Right renal cortex interstitium (tissue), 3 donors: ENCODE results near the gene MRPS18A. TPM values are rescaled to one million over a fixed set of nuclear protein-coding genes. Genes with fewer than 3 reads are reported as not detected.

Experiments
- DNase-seq, 3 donors: peaks; one replicate each; pipeline ENCODE4 v3.0.0-alpha.2; 2013; ENCODE audit warnings: low read depth in 3 of 3, low spot score in 2 of 3
- polyA plus RNA-seq, 3 donors: library from polyadenylated mRNA; unstranded; fragments of 120-200 nt; gene quantifications; one replicate each; pipeline ENCODE4 v1.2.1, GENCODE V29; 2013; ENCODE audit not compliant: insufficient read length in 3 of 3

The MRPS18A gene
- polyA plus RNA-seq = 10 to 100 TPM; 45.4 to 48.6 (median 48.5) TPM

DNA sequence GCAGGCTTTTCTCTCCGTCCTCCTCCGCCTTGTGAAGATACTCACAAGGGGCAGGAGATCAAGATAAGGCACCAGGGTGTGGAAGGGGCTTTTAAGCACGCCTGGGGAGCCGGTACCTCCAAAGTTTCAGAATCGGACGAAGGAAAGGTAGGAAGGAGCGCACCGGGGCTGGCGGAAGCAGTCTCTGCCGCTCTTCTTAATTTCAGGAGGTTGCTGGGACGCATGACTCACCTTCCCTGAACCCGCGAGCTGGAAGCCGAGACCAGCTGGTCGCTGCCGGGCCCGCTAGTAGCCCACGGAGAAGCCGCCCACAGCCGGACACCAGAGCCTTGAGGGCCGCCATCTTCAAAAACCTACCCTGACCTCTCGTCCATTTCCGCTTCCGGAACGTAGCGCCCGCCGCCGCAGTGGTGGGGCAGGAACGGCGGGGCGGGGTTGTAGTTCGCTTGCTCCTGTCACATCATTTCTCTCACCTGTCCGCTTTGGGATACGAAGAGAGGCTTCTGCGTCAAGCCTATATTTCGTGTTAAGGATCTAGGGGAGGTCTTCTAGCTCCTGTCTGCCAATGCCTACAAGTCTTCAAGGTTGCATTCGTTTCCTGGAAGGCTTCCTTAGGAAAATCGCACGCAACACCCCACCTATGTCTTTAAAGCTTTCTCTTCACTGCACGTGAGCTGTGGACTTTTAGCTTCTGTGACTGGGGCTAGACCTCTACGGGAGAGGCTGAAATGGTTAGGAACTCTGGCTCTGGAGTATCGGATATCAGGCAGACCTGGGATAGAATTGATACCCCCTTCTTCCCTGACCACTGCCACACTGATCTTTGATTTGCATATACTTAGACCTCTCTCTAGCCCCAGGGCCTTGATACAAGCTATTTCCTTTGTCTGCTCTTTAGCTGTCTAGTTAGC is at the start of gene MRPS18A:
TSS of gene MRPS18A (minus strand) at position 355 of the 911 bp plus-strand sequence. CDS start at position 343, 12 bp downstream.
- DNase-seq = no peak

GRCh38 chr6:43736844-43737243 is 49.3 kb upstream of the MRPS18A start:
- DNase-seq = no peak

GRCh38 chr6:43736211-43736786 is 48.7 kb upstream of the MRPS18A start:
- no peak for DNase-seq

DNA sequence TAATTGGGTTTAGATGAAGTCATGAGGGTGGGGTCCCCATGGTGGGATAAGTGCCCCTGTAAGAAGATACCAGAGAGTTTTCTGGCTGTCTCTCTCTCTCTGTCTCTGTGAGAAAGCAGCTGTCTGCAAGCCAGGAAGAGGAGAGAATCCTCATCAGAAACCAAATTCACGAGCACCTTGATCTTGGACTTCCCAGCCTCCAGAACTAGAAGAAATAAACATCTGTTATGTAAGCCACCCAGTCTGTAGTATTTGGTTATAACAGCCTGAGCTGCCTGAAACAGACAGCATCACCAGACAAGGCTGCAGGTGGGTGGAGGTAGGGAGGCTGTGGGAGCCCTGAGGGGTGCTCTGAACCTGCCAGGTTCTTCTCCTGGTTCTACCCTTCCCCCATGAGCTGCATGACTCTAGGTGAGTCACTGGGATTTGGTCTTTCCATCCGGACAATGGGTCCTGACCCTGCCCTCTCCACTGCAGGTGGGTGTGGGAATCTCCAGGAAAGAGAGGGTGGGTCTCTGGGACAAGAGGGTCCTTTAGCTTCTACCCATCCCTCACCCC is 48.1 kb upstream of the MRPS18A start:
- DNase-seq = no peak

- no peak for DNase-seq
Measured at GRCh38 chr6:43734294-43734665, 46.7 kb upstream of the MRPS18A start.

- no peak for DNase-seq
Measured at GRCh38 chr6:43733471-43734293, 46.1 kb upstream of the MRPS18A start.

DNA sequence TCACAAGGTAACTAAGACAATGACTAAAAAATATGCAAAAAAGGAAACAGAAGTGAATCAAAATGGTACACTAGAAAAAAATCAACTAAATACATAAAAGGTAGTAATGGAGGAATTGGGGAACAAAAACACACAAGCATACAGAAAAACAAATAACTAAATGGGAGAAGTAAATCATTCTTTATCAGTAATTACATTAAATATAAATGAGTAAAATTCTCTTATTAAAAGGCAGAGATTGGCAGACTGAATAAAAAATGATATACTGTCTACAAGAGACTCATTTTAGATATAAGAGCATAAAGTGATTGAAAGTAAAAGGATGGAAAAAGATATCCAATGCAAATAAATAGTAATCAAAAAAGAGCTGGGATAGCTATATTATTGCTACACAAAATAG is 43.0 kb upstream of the MRPS18A start:
- DNase-seq = no peak

- no peak for DNase-seq
Measured at GRCh38 chr6:43729537-43729936, 41.9 kb upstream of the MRPS18A start.

- no peak for DNase-seq
Measured at GRCh38 chr6:43728586-43728985, 41.0 kb upstream of the MRPS18A start.

GRCh38 chr6:43727634-43728033 is 40.0 kb upstream of the MRPS18A start:
- DNase-seq = no peak

DNA sequence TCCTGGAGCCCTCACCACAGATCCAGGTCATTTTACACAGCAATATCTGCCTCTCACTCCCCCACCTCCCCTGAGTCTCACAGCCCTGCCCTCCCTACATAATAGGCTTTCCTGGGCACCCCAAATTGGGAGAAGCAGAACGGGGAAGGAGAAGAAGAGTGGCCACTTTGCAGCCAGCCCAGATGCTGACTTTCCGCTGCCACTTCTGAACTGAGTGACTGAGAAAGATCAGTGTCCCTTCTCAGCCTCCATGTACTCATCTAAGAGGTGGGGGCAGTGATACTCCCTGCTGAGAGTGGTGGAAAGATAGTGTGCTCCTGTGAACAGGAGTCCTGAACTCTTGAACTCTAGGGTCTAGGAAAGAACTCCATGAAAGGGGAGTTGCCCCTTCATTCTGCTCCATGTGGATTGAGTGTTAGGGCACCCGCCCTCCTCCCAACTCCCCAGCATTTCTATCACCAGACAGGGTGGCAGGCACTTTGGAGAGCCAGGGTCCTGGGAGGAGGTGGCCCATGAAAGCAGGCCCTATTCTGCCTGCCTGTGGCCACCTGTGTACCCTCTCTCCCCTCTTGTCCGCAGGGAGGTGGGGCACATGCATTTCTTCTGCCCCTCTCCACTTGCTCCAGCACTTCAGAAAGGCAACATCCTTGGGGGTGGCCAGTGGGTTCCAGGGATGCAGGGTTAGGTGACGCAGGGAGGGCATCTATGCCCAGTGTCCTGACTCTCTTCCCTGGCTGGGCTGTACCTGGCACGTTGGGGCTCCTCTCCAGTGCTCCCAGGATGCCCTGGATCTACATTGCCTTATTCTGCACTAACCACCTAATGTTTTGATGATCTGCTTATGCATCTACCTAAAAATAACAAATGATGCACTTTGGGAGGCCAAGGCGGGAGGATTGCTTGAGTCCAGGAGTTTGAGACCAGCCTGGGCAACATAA is 38.3 kb upstream of the MRPS18A start:
- no peak for DNase-seq

DNA sequence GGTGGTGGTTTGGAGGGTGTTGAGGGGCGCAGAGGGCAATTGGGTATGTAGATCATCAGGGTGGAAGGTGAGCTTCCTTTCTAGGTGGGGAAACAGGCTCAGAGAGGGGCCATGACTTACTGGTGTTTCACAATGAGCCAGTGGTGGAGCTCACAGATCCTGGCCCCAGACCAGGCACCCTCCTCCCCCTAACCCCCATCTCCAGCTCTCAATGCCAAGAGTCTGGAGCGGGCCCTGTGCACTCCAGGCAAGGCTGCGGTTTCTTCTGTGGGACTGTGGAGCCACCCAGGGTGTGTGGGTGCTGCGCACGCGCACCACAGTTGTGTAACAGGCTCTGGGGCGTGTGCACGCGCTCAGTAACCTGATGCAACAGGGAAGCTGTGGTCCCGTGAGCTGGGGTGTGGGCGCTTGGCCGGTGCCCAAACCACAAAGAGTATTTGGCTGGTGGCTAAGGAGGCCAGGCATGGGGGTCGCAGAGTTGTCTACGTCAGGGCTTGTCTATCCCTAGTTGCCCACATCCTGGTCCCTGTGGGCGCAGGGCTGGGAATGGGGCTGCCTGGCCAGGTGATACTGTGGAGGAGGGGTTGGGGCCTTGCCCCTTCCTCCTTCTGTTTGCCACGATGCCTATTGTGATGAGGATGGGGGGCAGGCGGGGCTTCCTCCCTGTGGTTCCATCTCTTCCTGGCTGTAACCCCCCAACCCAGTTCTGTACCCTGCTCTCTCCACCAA is 37.5 kb upstream of the MRPS18A start:
- no peak for DNase-seq

DNA sequence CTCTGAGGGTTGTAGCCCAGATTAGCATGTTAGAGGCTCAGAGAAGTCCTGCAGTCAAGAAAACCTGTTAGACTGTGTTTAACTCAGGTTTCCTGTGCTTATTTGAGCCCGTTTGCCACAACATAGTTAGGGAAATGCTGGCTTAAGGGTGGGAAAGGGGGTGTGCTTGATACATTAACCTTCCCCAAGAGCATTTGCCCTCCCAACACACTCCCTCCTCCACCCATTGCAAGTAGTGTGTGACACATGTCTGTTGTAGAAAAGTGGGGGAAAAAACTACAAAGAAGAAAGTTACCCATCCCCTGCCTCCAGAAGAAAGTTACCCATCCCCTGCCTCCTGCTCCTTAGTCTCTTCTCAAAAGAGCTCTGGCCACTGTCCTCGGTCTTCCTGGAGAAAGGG is 36.8 kb upstream of the MRPS18A start:
- no peak for DNase-seq

DNA sequence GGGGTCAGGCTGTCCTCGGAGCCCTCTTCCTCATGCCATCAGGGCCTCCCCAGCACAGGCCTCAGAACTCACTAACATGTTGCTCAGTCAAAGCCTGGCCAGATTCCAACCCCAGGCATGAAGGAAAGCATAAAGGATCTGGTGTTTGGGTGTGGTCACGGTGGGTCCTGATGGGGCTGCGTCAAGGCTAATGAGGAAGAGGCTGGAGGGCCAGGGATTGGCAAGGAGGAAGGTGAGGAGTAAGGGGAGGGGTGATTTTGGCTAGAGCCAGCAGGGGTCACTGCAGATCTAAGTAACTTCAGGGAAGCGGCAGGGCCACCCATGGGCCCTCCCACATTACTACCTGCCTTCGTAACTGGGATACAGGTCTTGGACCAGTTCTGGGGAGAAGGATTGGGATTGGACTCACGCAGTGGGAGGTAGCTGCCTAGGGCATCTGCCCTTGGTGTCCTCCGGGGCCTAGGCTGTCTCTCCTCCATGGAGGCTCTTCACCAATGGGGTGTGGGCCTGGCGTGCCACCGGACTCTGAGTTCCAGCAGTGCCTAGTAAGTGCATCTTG is 36.2 kb upstream of the MRPS18A start:
- DNase-seq = no peak

DNA sequence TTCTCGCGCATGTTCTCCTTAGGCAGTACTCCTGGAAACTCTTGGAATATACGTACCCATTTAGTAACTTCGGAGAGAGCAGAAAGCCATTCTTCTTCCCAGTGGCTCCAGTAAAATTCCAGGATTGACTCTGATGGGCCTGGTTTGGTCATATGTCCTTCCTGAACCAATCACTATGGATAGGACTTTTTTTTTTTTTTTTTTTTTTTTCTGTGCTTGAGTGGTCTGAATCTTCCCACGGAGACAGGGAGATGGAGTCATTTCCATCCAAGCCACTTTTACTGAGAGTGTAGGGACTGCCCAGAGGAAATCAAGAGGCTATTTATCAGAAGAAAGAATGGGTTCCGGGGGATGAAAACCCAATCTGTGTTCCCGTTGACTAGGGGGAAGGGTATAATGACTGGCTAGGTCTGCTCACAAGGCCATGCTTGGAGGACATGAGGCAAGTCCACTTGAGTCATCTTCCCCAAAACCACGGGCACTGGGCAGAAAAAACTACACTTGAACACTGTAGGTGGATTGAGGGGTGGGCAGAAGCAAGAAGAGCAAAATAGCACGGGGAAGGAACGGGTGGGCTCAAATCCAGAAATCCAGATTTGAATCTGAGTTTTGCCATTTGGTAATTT is 35.4 kb upstream of the MRPS18A start:
- DNase-seq = no peak

GRCh38 chr6:43720999-43721398 is 33.4 kb upstream of the MRPS18A start:
- no peak for DNase-seq

- no peak for DNase-seq
Measured at GRCh38 chr6:43719511-43719910, 31.9 kb upstream of the MRPS18A start.

DNA sequence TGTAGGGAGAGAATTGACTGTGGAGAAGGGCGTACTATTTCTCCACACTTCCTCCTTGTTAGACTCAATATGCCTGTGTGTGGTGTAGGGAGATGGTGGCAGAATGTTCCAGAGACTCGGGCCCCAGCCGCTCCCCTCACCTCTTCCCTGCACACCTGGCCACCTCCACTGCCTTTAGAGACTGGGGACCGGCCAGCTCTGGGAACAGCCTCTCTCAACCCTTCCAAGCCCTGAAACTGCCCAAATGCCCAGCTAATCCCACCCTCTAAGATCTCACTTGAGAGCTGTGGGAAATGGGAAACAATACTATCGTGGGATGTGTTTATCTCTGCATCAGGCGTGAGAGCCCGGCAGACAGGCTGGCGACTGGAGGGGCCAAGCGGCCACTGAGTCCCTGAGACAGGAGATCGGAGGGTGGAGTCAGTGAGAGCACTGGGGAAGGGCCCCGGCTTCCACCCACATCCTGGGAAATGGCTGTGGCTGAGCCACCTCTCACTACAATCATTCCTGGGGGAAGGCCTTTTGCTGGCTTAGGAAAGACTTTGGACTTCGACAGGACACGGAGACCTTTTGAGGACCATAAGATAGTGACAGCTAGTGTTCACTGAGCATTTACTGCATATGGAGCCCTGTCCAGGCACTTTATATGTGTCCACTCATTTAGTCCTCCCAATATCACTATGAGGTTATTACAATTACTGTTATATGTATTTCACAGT is 31.0 kb upstream of the MRPS18A start:
- no peak for DNase-seq
